HG03442 (cell line): ENCODE data around the gene ARRDC1.
"Not testable (repeated sequence)": the region's sequence is repeated elsewhere in the genome, so short reads cannot be mapped to it uniquely, and the experiment has no call there.

Experiments
- ATAC-seq: cut with Tn5 transposase; IDR thresholded peaks from one replicate; pipeline ENCODE4 v1.9.1; 2021; ENCODE audit warnings: mild to moderate bottlenecking, moderate library complexity; ENCODE audit not compliant: unreplicated experiment

Gene ARRDC1

GRCh38 chr9:137605121-137606004 lies at the start of gene ARRDC1:
Gene ARRDC1, plus strand, starts transcription at chr9:137605686. Its CDS starts 32 bp downstream, at chr9:137605718.
- ATAC-seq: peak; percentile 66

GRCh38 chr9:137556069-137556838 lies 49.2 kb upstream of the ARRDC1 start:
- no peak for ATAC-seq

- no peak for ATAC-seq
Observed at GRCh38 chr9:137558127-137558526, 47.4 kb upstream of the ARRDC1 start.

- ATAC-seq: no peak
Observed at GRCh38 chr9:137564134-137564533, 41.4 kb upstream of the ARRDC1 start.

- no peak for ATAC-seq
Observed at GRCh38 chr9:137564817-137565411, 40.6 kb upstream of the ARRDC1 start.

GRCh38 chr9:137568445-137568844 lies 37.0 kb upstream of the ARRDC1 start:
- ATAC-seq: not testable (repeated sequence)

- no peak for ATAC-seq
Observed at GRCh38 chr9:137569609-137570203, 35.8 kb upstream of the ARRDC1 start.

GRCh38 chr9:137570566-137570965 lies 34.9 kb upstream of the ARRDC1 start:
- no peak for ATAC-seq

- no peak for ATAC-seq
Observed at GRCh38 chr9:137574192-137574591, 31.3 kb upstream of the ARRDC1 start.

GRCh38 chr9:137575364-137575715 lies 30.1 kb upstream of the ARRDC1 start:
- no peak for ATAC-seq

GRCh38 chr9:137575716-137576411 lies 29.6 kb upstream of the ARRDC1 start:
- no peak for ATAC-seq

- ATAC-seq: peak; percentile 78
Observed at GRCh38 chr9:137578518-137579258, 26.8 kb upstream of the ARRDC1 start, which contains the start of gene DPH7. Gene DPH7, minus strand, starts transcription at chr9:137578925. Its CDS starts 148 bp downstream, at chr9:137578777.

GRCh38 chr9:137579259-137579604 lies 26.3 kb upstream of the ARRDC1 start:
- ATAC-seq: no peak

GRCh38 chr9:137580209-137580953 lies 25.1 kb upstream of the ARRDC1 start:
- ATAC-seq: no peak

- ATAC-seq: no peak
Observed at GRCh38 chr9:137580954-137581322, 24.5 kb upstream of the ARRDC1 start.

GRCh38 chr9:137581361-137582285 lies 23.9 kb upstream of the ARRDC1 start:
- ATAC-seq: no peak

- no peak for ATAC-seq
Observed at GRCh38 chr9:137582286-137582860, 23.1 kb upstream of the ARRDC1 start.

- no peak for ATAC-seq
Observed at GRCh38 chr9:137583347-137583746, 22.1 kb upstream of the ARRDC1 start.
